ENCODE data around the gene ERICH6. TPM values are rescaled to one million over a fixed set of nuclear protein-coding genes. Genes with fewer than 3 reads are reported as not detected.

ERICH6 gene
- total RNA-seq, 1 experiment from 2014 or later: not detected

- POLR2A ChIA-PET (ENCODE audit: unreplicated experiment): interaction anchor here (0.6 to 0.7 kb wide), 2 partner anchors 11 to 132 kb away, joined by 3 to 4 read pairs; no protein-coding TSS in a partner anchor
- DNase-seq: no peak
- no peak overlapping the region for H3K4me2 ChIP-seq
- no peaks in the 10 kb centered on the region for H3F3A ChIP-seq (ENCODE audit: insufficient read depth, low read depth)
- H3K27ac ChIP-seq: no peak overlapping the region
- H3K36me3 ChIP-seq (ENCODE audit: low read depth): no peaks in the 10 kb centered on the region
- no peaks in the 10 kb centered on the region for H3K9me3 ChIP-seq (ENCODE audit: insufficient read depth, low read depth)
- BruUV-seq (replicated peaks): no TSS peak
- intact Hi-C loops (cut with micrococcal nuclease; ENCODE audit: unreplicated experiment): no loop called here
- H3K4me3 ChIP-seq: no peak overlapping the region
- H4K20me1 ChIP-seq (ENCODE audit: insufficient read depth): no peaks in the 10 kb centered on the region
- no peak for TF ChIP-seq EZH2 (IDR thresholded peaks at IDR 0.05; ENCODE audit: low read depth)
- TF ChIP-seq, protein P1, sequence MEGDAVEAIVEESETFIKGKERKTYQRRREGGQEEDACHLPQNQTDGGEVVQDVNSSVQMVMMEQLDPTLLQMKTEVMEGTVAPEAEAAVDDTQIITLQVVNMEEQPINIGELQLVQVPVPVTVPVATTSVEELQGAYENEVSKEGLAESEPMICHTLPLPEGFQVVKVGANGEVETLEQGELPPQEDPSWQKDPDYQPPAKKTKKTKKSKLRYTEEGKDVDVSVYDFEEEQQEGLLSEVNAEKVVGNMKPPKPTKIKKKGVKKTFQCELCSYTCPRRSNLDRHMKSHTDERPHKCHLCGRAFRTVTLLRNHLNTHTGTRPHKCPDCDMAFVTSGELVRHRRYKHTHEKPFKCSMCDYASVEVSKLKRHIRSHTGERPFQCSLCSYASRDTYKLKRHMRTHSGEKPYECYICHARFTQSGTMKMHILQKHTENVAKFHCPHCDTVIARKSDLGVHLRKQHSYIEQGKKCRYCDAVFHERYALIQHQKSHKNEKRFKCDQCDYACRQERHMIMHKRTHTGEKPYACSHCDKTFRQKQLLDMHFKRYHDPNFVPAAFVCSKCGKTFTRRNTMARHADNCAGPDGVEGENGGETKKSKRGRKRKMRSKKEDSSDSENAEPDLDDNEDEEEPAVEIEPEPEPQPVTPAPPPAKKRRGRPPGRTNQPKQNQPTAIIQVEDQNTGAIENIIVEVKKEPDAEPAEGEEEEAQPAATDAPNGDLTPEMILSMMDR (conservative IDR thresholded peaks at IDR 0.05): no peak
- H3K27me3 ChIP-seq (ENCODE audit: insufficient read depth, low read depth): no peaks in the 10 kb centered on the region
- no peaks in the 10 kb centered on the region for H3K9me2 ChIP-seq (ENCODE audit: insufficient read depth)
- H3K4me1 ChIP-seq (replicated peaks; ENCODE audit: insufficient read depth): 0 out of 2 replicates have a peak, but pooled peaks cover 5% of the 10 kb centered on the region
- no peaks in the 10 kb centered on the region for H3K79me2 ChIP-seq (ENCODE audit: low read depth)
- CTCF ChIA-PET: interaction anchor here (0.6 kb wide), 1 partner anchor 15 kb away, joined by 4 read pairs; no protein-coding TSS in a partner anchor
- no peak overlapping the region for H2AFZ ChIP-seq
Observed at GRCh38 chr3:150727653-150728502, 24.2 kb upstream of the ERICH6 start.

- no TSS peak for BruUV-seq (replicated peaks)
- Histone ChIP-seq H2AFZ (no peak overlapping the region), H3K79me2 (ENCODE audit: low read depth) (no peaks in the 10 kb centered on the region), H3K27ac (no peak overlapping the region), H3K27me3 (ENCODE audit: insufficient read depth, low read depth) (no peaks in the 10 kb centered on the region), H3K4me2 (no peak overlapping the region), H3K4me3 (no peak overlapping the region), H3K36me3 (ENCODE audit: low read depth) (no peaks in the 10 kb centered on the region), H3K4me1 (replicated peaks; ENCODE audit: insufficient read depth) (0 out of 2 replicates have a peak, but pooled peaks cover 5% of the 10 kb centered on the region), H3F3A (ENCODE audit: insufficient read depth, low read depth) (no peaks in the 10 kb centered on the region), H3K9me2 (ENCODE audit: insufficient read depth) (no peaks in the 10 kb centered on the region), H3K9me3 (ENCODE audit: insufficient read depth, low read depth) (no peaks in the 10 kb centered on the region), H4K20me1 (ENCODE audit: insufficient read depth) (no peaks in the 10 kb centered on the region)
- intact Hi-C loops (cut with micrococcal nuclease; ENCODE audit: unreplicated experiment): loop anchor here (1.0 kb wide), 1 partner anchor 38 kb away; the partner anchor contains the start of gene SIAH2
- POLR2A ChIA-PET (ENCODE audit: unreplicated experiment): no interaction called here
- DNase-seq: peak in 1 of 2 experiments; percentile 39
- CTCF ChIA-PET: interaction anchor here (0.5 to 1.2 kb wide), 2 partner anchors 16 to 19 kb away, joined by 3 read pairs; no protein-coding TSS in a partner anchor
- TF ChIP-seq, protein P1 (conservative IDR thresholded peaks at IDR 0.05): no peak
- TF ChIP-seq EZH2 (IDR thresholded peaks at IDR 0.05; ENCODE audit: low read depth): no peak
Observed at GRCh38 chr3:150725548-150725947, 21.8 kb upstream of the ERICH6 start.

- Histone ChIP-seq H3K9me2 (ENCODE audit: insufficient read depth) (no peaks in the 10 kb centered on the region), H3K4me2 (no peak overlapping the region), H3K4me1 (replicated peaks; ENCODE audit: insufficient read depth) (0 out of 2 replicates have a peak, but pooled peaks cover 5% of the 10 kb centered on the region), H3K79me2 (ENCODE audit: low read depth) (no peaks in the 10 kb centered on the region), H3K27ac (no peak overlapping the region), H3K36me3 (ENCODE audit: low read depth) (no peaks in the 10 kb centered on the region), H3F3A (ENCODE audit: insufficient read depth, low read depth) (no peaks in the 10 kb centered on the region), H2AFZ (no peak overlapping the region), H4K20me1 (ENCODE audit: insufficient read depth) (no peaks in the 10 kb centered on the region), H3K4me3 (no peak overlapping the region), H3K9me3 (ENCODE audit: insufficient read depth, low read depth) (no peaks in the 10 kb centered on the region), H3K27me3 (ENCODE audit: insufficient read depth, low read depth) (no peaks in the 10 kb centered on the region)
- no TSS peak for BruUV-seq (replicated peaks)
- intact Hi-C loops (cut with micrococcal nuclease; ENCODE audit: unreplicated experiment): loop anchor here (5.0 kb wide), 2 partner anchors 198 to 558 kb away; no protein-coding TSS in a partner anchor
- CTCF ChIA-PET: no interaction called here
- no peak for DNase-seq
- TF ChIP-seq EZH2 (IDR thresholded peaks at IDR 0.05; ENCODE audit: low read depth): no peak
- TF ChIP-seq, protein P1 (conservative IDR thresholded peaks at IDR 0.05): no peak
- POLR2A ChIA-PET (ENCODE audit: unreplicated experiment): no interaction called here
Observed at GRCh38 chr3:150723946-150724345, 20.2 kb upstream of the ERICH6 start.

Data from PC-9 (cell line).